ENCODE data around the gene CASK.

CASK gene

DNA sequence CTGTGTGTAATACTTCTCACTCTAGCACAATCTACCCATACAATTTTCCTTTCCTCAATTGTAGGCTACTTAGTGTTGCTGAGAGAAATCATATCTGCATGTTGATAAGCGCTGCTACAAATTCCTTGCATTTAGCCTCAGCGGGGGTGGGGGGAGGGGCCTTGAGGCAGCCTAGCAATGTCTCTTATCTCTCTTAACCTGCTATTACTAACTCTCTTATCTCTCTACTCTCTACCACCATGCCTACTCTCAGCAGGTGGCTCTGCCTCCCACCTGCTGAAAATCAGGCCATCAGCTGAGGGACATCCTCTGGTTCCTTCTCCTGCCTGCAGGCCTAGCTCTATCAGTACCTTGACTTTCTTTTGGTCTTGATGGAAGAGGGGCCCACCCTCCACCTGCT is 100.5 kb downstream of the CASK start:
- DNase-seq (ENCODE audit: extremely low read depth, low read depth) = no peak
- TF ChIP-seq, protein P1, sequence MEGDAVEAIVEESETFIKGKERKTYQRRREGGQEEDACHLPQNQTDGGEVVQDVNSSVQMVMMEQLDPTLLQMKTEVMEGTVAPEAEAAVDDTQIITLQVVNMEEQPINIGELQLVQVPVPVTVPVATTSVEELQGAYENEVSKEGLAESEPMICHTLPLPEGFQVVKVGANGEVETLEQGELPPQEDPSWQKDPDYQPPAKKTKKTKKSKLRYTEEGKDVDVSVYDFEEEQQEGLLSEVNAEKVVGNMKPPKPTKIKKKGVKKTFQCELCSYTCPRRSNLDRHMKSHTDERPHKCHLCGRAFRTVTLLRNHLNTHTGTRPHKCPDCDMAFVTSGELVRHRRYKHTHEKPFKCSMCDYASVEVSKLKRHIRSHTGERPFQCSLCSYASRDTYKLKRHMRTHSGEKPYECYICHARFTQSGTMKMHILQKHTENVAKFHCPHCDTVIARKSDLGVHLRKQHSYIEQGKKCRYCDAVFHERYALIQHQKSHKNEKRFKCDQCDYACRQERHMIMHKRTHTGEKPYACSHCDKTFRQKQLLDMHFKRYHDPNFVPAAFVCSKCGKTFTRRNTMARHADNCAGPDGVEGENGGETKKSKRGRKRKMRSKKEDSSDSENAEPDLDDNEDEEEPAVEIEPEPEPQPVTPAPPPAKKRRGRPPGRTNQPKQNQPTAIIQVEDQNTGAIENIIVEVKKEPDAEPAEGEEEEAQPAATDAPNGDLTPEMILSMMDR (IDR thresholded peaks at IDR 0.05; ENCODE audit: low read depth, low read length) = no peak

- DNase-seq (ENCODE audit: extremely low read depth, low read depth) = no peak
- TF ChIP-seq, protein P1 (IDR thresholded peaks at IDR 0.05; ENCODE audit: low read depth, low read length) = no peak
These were observed 115.3 kb downstream of the CASK start for GRCh38 chrX:41808047-41808446.

GRCh38 chrX:41802958-41803357 is 120.4 kb downstream of the CASK start:
- TF ChIP-seq, protein P1 (IDR thresholded peaks at IDR 0.05; ENCODE audit: low read depth, low read length) = no peak
- no peak for DNase-seq (ENCODE audit: extremely low read depth, low read depth)

GRCh38 chrX:41799661-41800060 is 123.7 kb downstream of the CASK start:
- TF ChIP-seq, protein P1 (IDR thresholded peaks at IDR 0.05; ENCODE audit: low read depth, low read length) = no peak
- no peak for DNase-seq (ENCODE audit: extremely low read depth, low read depth)

GRCh38 chrX:41796577-41796976 is 126.8 kb downstream of the CASK start:
- DNase-seq (ENCODE audit: extremely low read depth, low read depth) = no peak
- TF ChIP-seq, protein P1 (IDR thresholded peaks at IDR 0.05; ENCODE audit: low read depth, low read length) = no peak

DNA sequence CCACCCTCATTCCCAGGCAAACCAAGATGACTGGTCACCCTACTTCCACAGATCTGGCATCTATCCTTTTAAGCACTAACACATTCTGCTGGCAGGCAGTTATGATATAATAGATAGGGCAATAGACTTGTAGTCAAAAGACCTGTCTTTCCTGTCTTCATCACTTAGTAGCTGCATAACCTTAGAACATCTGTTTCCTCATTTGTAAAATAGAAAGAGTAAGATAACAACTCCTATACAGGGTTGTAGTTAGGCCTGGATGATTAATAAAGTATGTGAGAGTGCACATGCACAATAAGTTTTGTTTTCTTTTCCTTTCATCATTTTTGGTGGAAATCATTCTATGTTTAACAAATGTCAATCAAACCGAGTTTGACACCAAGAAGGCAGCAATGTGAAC is 127.3 kb downstream of the CASK start:
- TF ChIP-seq, protein P1 (IDR thresholded peaks at IDR 0.05; ENCODE audit: low read depth, low read length) = no peak
- DNase-seq (ENCODE audit: extremely low read depth, low read depth) = no peak

- TF ChIP-seq, protein P1 (IDR thresholded peaks at IDR 0.05; ENCODE audit: low read depth, low read length) = no peak
- DNase-seq (ENCODE audit: extremely low read depth, low read depth) = no peak
These were observed 134.0 kb downstream of the CASK start for GRCh38 chrX:41789374-41789773.

Data from AG09319 (cell line).